Memory B cell (primary cell): ENCODE data around the gene VWA3B.
"Not testable (repeated sequence)": the region's sequence is repeated elsewhere in the genome, so short reads cannot be mapped to it uniquely, and the experiment has no call there.

Experiments
- ATAC-seq: fragments of 150-1000 bp; cut with Tn5 transposase; 2 replicates; pipeline ENCODE4 v1.10.0; 2021; ENCODE audit warnings: low read depth, mild to moderate bottlenecking, moderate library complexity
- DNase-seq, 2 donors: peaks; one replicate each; pipeline ENCODE4 v3.0.0; 2022; ENCODE audit warnings: low spot score in 2 of 2
- H3K27ac Mint-ChIP-seq: one replicate; pipeline ENCODE4 v1.8.0; 2022; ENCODE audit warnings: mild to moderate bottlenecking, moderate library complexity, mixed read lengths
- H3K27me3 Mint-ChIP-seq: one replicate; pipeline ENCODE4 v1.8.0; 2022; ENCODE audit warnings: mixed read lengths
- H3K36me3 Mint-ChIP-seq: one replicate; pipeline ENCODE4 v1.8.0; 2022; ENCODE audit warnings: mild to moderate bottlenecking, mixed read lengths
- H3K4me1 Mint-ChIP-seq: one replicate; pipeline ENCODE4 v1.8.0; 2022; ENCODE audit warnings: mixed read lengths
- H3K4me3 Mint-ChIP-seq: one replicate; pipeline ENCODE4 v1.8.0; 2022; ENCODE audit warnings: mild to moderate bottlenecking, moderate library complexity, mixed read lengths
- H3K9me3 Mint-ChIP-seq: one replicate; pipeline ENCODE4 v1.8.0; 2022; ENCODE audit warnings: mixed read lengths

The VWA3B gene

GRCh38 chr2:98282109-98282508 is 195.1 kb downstream of the VWA3B start:
- no peaks in the 10 kb centered on the region for H3K4me1 Mint-ChIP-seq
- no peak overlapping the region for H3K27ac Mint-ChIP-seq
- no peaks in the 10 kb centered on the region for H3K36me3 Mint-ChIP-seq
- peaks cover 3% of the 10 kb centered on the region for H3K9me3 Mint-ChIP-seq
- H3K4me3 Mint-ChIP-seq = no peak overlapping the region
- H3K27me3 Mint-ChIP-seq = peaks cover 14% of the 10 kb centered on the region
- no peak for ATAC-seq
- DNase-seq = no peak

GRCh38 chr2:98293030-98293429 is 206.1 kb downstream of the VWA3B start:
- no peak for DNase-seq
- H3K27me3 Mint-ChIP-seq = peaks cover 22% of the 10 kb centered on the region
- no peak overlapping the region for H3K27ac Mint-ChIP-seq
- no peak for ATAC-seq
- no peak overlapping the region for H3K4me3 Mint-ChIP-seq
- no peaks in the 10 kb centered on the region for H3K4me1 Mint-ChIP-seq
- H3K9me3 Mint-ChIP-seq = peaks cover 8% of the 10 kb centered on the region
- peaks cover 12% of the 10 kb centered on the region for H3K36me3 Mint-ChIP-seq

GRCh38 chr2:98293931-98294687 is 207.1 kb downstream of the VWA3B start:
- ATAC-seq = no peak

GRCh38 chr2:98294711-98295110 is 207.7 kb downstream of the VWA3B start:
- no peaks in the 10 kb centered on the region for H3K4me1 Mint-ChIP-seq
- H3K27me3 Mint-ChIP-seq = peaks cover 17% of the 10 kb centered on the region
- ATAC-seq (no peak), DNase-seq (no peak)
- no peak overlapping the region for H3K27ac Mint-ChIP-seq
- no peak overlapping the region for H3K4me3 Mint-ChIP-seq
- H3K9me3 Mint-ChIP-seq = peaks cover 5% of the 10 kb centered on the region
- peaks cover 12% of the 10 kb centered on the region for H3K36me3 Mint-ChIP-seq

More at GRCh38 chr2:98293931-98294687, 207.1 kb downstream of the VWA3B start:
- Mint-ChIP-seq H3K4me1 (no peaks in the 10 kb centered on the region), H3K27me3 (peaks cover 20% of the 10 kb centered on the region), H3K27ac (no peak overlapping the region), H3K4me3 (no peak overlapping the region), H3K9me3 (peaks cover 5% of the 10 kb centered on the region), H3K36me3 (peaks cover 12% of the 10 kb centered on the region)
- DNase-seq = no peak

- H3K9me3 Mint-ChIP-seq = no peaks in the 10 kb centered on the region
- H3K4me1 Mint-ChIP-seq = no peaks in the 10 kb centered on the region
- no peak overlapping the region for H3K4me3 Mint-ChIP-seq
- H3K27me3 Mint-ChIP-seq = peaks cover 14% of the 10 kb centered on the region
- no peak for DNase-seq
- H3K27ac Mint-ChIP-seq = no peak overlapping the region
- ATAC-seq = no peak
- H3K36me3 Mint-ChIP-seq = peaks cover 10% of the 10 kb centered on the region
These were observed 208.3 kb downstream of the VWA3B start for GRCh38 chr2:98295275-98295674.

- Mint-ChIP-seq H3K4me1 (no peaks in the 10 kb centered on the region), H3K27ac (no peak overlapping the region), H3K27me3 (peaks cover 13% of the 10 kb centered on the region), H3K36me3 (peaks cover 9% of the 10 kb centered on the region), H3K4me3 (no peak overlapping the region), H3K9me3 (no peaks in the 10 kb centered on the region)
- DNase-seq (no peak), ATAC-seq (no peak)
These were observed 208.9 kb downstream of the VWA3B start for GRCh38 chr2:98295721-98296414.

GRCh38 chr2:98296440-98296839 is 209.5 kb downstream of the VWA3B start:
- no peak overlapping the region for H3K4me3 Mint-ChIP-seq
- H3K4me1 Mint-ChIP-seq = no peaks in the 10 kb centered on the region
- no peaks in the 10 kb centered on the region for H3K9me3 Mint-ChIP-seq
- DNase-seq (no peak), ATAC-seq (no peak)
- peaks cover 7% of the 10 kb centered on the region for H3K27me3 Mint-ChIP-seq
- H3K36me3 Mint-ChIP-seq = peaks cover 3% of the 10 kb centered on the region
- H3K27ac Mint-ChIP-seq = no peak overlapping the region

GRCh38 chr2:98297817-98298682 is 211.1 kb downstream of the VWA3B start:
- Mint-ChIP-seq H3K4me3 (no peak overlapping the region), H3K36me3 (no peaks in the 10 kb centered on the region), H3K9me3 (no peaks in the 10 kb centered on the region), H3K27ac (no peak overlapping the region), H3K27me3 (peaks cover 11% of the 10 kb centered on the region), H3K4me1 (no peaks in the 10 kb centered on the region)
- ATAC-seq (no peak), DNase-seq (no peak)

- Mint-ChIP-seq H3K4me3 (no peak overlapping the region), H3K9me3 (no peaks in the 10 kb centered on the region), H3K36me3 (no peaks in the 10 kb centered on the region), H3K27me3 (peaks cover 12% of the 10 kb centered on the region), H3K27ac (no peak overlapping the region), H3K4me1 (no peaks in the 10 kb centered on the region)
- ATAC-seq (no peak), DNase-seq (no peak)
These were observed 211.8 kb downstream of the VWA3B start for GRCh38 chr2:98298683-98299164.

GRCh38 chr2:98299211-98299905 is 212.4 kb downstream of the VWA3B start:
- H3K27ac Mint-ChIP-seq = no peak overlapping the region
- H3K36me3 Mint-ChIP-seq = no peaks in the 10 kb centered on the region
- no peak for DNase-seq
- no peak for ATAC-seq
- H3K9me3 Mint-ChIP-seq = no peaks in the 10 kb centered on the region
- no peaks in the 10 kb centered on the region for H3K4me1 Mint-ChIP-seq
- no peak overlapping the region for H3K4me3 Mint-ChIP-seq
- peaks cover 12% of the 10 kb centered on the region for H3K27me3 Mint-ChIP-seq

- ATAC-seq (no peak), DNase-seq (no peak)
- H3K9me3 Mint-ChIP-seq = no peaks in the 10 kb centered on the region
- H3K27me3 Mint-ChIP-seq = peaks cover 16% of the 10 kb centered on the region
- H3K4me1 Mint-ChIP-seq = no peaks in the 10 kb centered on the region
- H3K36me3 Mint-ChIP-seq = no peaks in the 10 kb centered on the region
- no peak overlapping the region for H3K4me3 Mint-ChIP-seq
- H3K27ac Mint-ChIP-seq = no peak overlapping the region
These were observed 213.3 kb downstream of the VWA3B start for GRCh38 chr2:98300141-98300874.

GRCh38 chr2:98301469-98301868 is 214.5 kb downstream of the VWA3B start:
- peaks cover 20% of the 10 kb centered on the region for H3K27me3 Mint-ChIP-seq
- DNase-seq = no peak
- H3K27ac Mint-ChIP-seq = no peak overlapping the region
- peaks cover 4% of the 10 kb centered on the region for H3K4me1 Mint-ChIP-seq
- no peaks in the 10 kb centered on the region for H3K9me3 Mint-ChIP-seq
- no peaks in the 10 kb centered on the region for H3K36me3 Mint-ChIP-seq
- no peak for ATAC-seq
- no peak overlapping the region for H3K4me3 Mint-ChIP-seq

- not testable (repeated sequence) for ATAC-seq, DNase-seq, H3K4me1 Mint-ChIP-seq, H3K9me3 Mint-ChIP-seq, H3K4me3 Mint-ChIP-seq, H3K27ac Mint-ChIP-seq, H3K36me3 Mint-ChIP-seq
- H3K27me3 Mint-ChIP-seq = peaks cover 20% of the 10 kb centered on the region
These were observed 220.2 kb downstream of the VWA3B start for GRCh38 chr2:98307131-98307696.
